HT-29 (cell line): ENCODE measurements around the gene XCL1. TPM values are rescaled to one million over a fixed set of nuclear protein-coding genes. Genes with fewer than 3 reads are reported as not detected.
"Not testable (repeated sequence)": the region's sequence is repeated elsewhere in the genome, so short reads cannot be mapped to it uniquely, and the experiment has no call there.

ENCODE experiments used
- DNase-seq: peaks from one replicate; pipeline ENCODE4 v3.0.0-alpha.2; 2015; ENCODE audit warnings: low spot score
- total RNA-seq: library from RNA; depleted of rRNA; stranded (reverse); fragments of >200 nt; shearing (Covaris generic); gene quantifications from 2 replicates; pipeline ENCODE4 v1.2.3, GENCODE V29; 2014

Gene XCL1
- total RNA-seq, 1 experiment from 2014 or later: not detected

- DNase-seq: no peak
These were observed 8.8 kb upstream of the XCL1 start for GRCh38 chr1:168567568-168567967.

- DNase-seq: no peak
These were observed 8.1 kb upstream of the XCL1 start for GRCh38 chr1:168568346-168568745.

- no peak for DNase-seq
These were observed 5.8 kb upstream of the XCL1 start for GRCh38 chr1:168570652-168571051.

- DNase-seq: no peak
These were observed 3.8 kb upstream of the XCL1 start for GRCh38 chr1:168572633-168573032.

- peak; percentile 42 for DNase-seq
These were observed 2.2 kb upstream of the XCL1 start for GRCh38 chr1:168574234-168574633.

GRCh38 chr1:168578531-168579185, 2.3 kb downstream of the XCL1 start:
- DNase-seq: not testable (repeated sequence)

- DNase-seq: not testable (repeated sequence)
These were observed 3.9 kb downstream of the XCL1 start for GRCh38 chr1:168580290-168580689.

- DNase-seq: not testable (repeated sequence)
These were observed 4.6 kb downstream of the XCL1 start for GRCh38 chr1:168580991-168581390.

GRCh38 chr1:168581817-168582572, 5.6 kb downstream of the XCL1 start:
- no peak for DNase-seq

GRCh38 chr1:168582688-168583336, 6.4 kb downstream of the XCL1 start:
- no peak for DNase-seq

- DNase-seq: no peak
These were observed 7.2 kb downstream of the XCL1 start for GRCh38 chr1:168583571-168583970.

GRCh38 chr1:168585191-168585590, 8.8 kb downstream of the XCL1 start:
- DNase-seq: no peak

- DNase-seq: no peak
These were observed 9.5 kb downstream of the XCL1 start for GRCh38 chr1:168585937-168586336.

GRCh38 chr1:168589167-168589566, 12.8 kb downstream of the XCL1 start:
- no peak for DNase-seq

- no peak for DNase-seq
These were observed 14.7 kb downstream of the XCL1 start for GRCh38 chr1:168591066-168591465.

GRCh38 chr1:168591641-168592250, 15.3 kb downstream of the XCL1 start:
- no peak for DNase-seq

- DNase-seq: not testable (repeated sequence)
These were observed 19.0 kb downstream of the XCL1 start for GRCh38 chr1:168595403-168595802.

GRCh38 chr1:168598125-168598524, 21.7 kb downstream of the XCL1 start:
- no peak for DNase-seq

- no peak for DNase-seq
These were observed 22.5 kb downstream of the XCL1 start for GRCh38 chr1:168598892-168599291.

GRCh38 chr1:168599641-168600040, 23.2 kb downstream of the XCL1 start:
- DNase-seq: no peak

GRCh38 chr1:168601051-168601450, 24.6 kb downstream of the XCL1 start:
- no peak for DNase-seq

GRCh38 chr1:168603501-168604110, 27.2 kb downstream of the XCL1 start:
- peak; percentile 85 for DNase-seq
